Stimulated activated CD4-positive, alpha-beta T cell treated with anti-CD3 and anti-CD28 coated beads, Interleukin-15, amount 100 ng/mL, for 24 hours (primary cell): Measurements from ENCODE around the gene ARFGAP3.

Experiments
- DNase-seq: peaks from one replicate; pipeline ENCODE4 v3.0.0-alpha.2; 2020

ARFGAP3 gene

GRCh38 chr22:42816336-42816735 is 40.7 kb downstream of the ARFGAP3 start:
- DNase-seq, result no peak

- no peak for DNase-seq
Measured at GRCh38 chr22:42814616-42815015, 42.5 kb downstream of the ARFGAP3 start.

- no peak for DNase-seq
Measured at GRCh38 chr22:42814215-42814614, 42.9 kb downstream of the ARFGAP3 start.

- no peak for DNase-seq
Measured at GRCh38 chr22:42813501-42813900, 43.6 kb downstream of the ARFGAP3 start.

GRCh38 chr22:42811459-42811858 is 45.6 kb downstream of the ARFGAP3 start:
- no peak for DNase-seq

GRCh38 chr22:42808521-42808920 is 48.6 kb downstream of the ARFGAP3 start:
- DNase-seq, result no peak

GRCh38 chr22:42807185-42807584 is 49.9 kb downstream of the ARFGAP3 start:
- no peak for DNase-seq

GRCh38 chr22:42805998-42806830 is 50.9 kb downstream of the ARFGAP3 start:
- no peak for DNase-seq

GRCh38 chr22:42805016-42805997 is 51.8 kb downstream of the ARFGAP3 start:
- DNase-seq, result no peak

- no peak for DNase-seq
Measured at GRCh38 chr22:42803389-42803788, 53.7 kb downstream of the ARFGAP3 start.

GRCh38 chr22:42801252-42802080 is 55.6 kb downstream of the ARFGAP3 start:
- DNase-seq, result no peak

GRCh38 chr22:42800451-42801251 is 56.4 kb downstream of the ARFGAP3 start:
- no peak for DNase-seq

GRCh38 chr22:42799461-42800405 is 57.3 kb downstream of the ARFGAP3 start:
- DNase-seq, result no peak

GRCh38 chr22:42799061-42799460 is 58.0 kb downstream of the ARFGAP3 start:
- no peak for DNase-seq

- DNase-seq, result no peak
Measured at GRCh38 chr22:42797011-42797410, 60.1 kb downstream of the ARFGAP3 start.

- no peak for DNase-seq
Measured at GRCh38 chr22:42796081-42796480, 61.0 kb downstream of the ARFGAP3 start.

GRCh38 chr22:42794551-42795510 is 62.2 kb downstream of the ARFGAP3 start:
- no peak for DNase-seq

- no peak for DNase-seq
Measured at GRCh38 chr22:42793848-42794405, 63.1 kb downstream of the ARFGAP3 start.
